Measurements from ENCODE around the gene ATAD1.
"Not testable (repeated sequence)": the region's sequence is repeated elsewhere in the genome, so short reads cannot be mapped to it uniquely, and the experiment has no call there.

ATAD1 gene

GRCh38 chr10:87753995-87754866 is 63.8 kb downstream of the ATAD1 start:
- no peak for DNase-seq (ENCODE audit: low read depth)

DNA sequence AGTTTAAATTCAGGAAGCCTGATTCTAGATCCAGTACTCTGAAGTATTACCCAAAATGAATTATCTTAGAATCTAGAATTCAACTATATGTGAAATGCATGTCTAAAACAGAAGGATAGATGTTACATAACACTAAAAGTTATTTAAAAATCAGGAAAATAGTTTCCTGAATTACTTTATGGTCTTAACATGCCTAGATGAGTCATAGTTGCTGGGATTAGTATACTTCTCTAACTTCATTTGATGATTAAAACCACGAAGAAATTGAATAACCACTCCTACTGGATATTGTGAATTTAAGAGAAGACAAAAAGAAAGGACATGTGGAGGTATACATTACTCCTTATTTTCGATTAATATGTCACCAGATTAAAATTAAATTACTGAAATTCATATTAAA is 65.5 kb downstream of the ATAD1 start:
- no peak for DNase-seq (ENCODE audit: low read depth)

DNA sequence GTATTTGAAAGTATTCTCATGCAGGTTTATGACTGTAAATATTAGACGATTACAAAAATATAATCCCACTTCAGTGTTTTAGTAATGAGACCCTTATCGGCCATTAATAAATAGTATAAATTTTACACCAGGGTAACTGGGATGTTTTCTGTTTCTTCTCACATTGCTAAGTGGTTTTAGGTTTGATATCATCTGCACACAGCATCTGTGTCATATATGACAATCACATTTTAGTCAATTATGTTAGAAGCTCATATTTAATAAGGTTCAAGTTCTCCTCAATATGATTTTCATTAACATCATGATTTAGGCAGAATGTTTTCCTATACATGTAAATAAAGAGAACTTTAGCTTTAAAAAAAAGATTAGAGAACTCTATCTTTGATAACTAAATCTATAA is 66.8 kb downstream of the ATAD1 start:
- no peak for DNase-seq (ENCODE audit: low read depth)

DNA sequence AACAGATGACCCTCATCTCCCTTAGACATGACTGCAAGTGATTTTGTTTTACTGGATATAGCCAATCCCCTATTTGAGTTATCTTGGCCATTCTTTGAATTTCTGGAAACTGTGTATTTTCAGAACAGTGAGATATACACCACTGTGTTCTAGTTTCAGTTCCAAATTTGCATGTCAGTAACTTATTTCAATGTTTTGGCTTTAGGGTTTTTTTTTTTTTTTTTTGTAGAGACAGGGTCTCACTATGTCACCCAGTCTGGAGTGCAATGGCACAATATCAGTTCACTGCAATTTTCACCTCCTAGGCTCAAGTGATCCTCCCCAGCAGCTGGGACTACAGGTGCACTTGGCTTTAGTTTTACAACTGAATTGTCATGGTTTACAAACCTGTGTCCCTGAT is 67.2 kb downstream of the ATAD1 start:
- DNase-seq (ENCODE audit: low read depth), result no peak

GRCh38 chr10:87750001-87750671 is 67.9 kb downstream of the ATAD1 start:
- DNase-seq (ENCODE audit: low read depth), result no peak

GRCh38 chr10:87748244-87748643 is 69.8 kb downstream of the ATAD1 start:
- not testable (repeated sequence) for DNase-seq (ENCODE audit: low read depth)

DNA sequence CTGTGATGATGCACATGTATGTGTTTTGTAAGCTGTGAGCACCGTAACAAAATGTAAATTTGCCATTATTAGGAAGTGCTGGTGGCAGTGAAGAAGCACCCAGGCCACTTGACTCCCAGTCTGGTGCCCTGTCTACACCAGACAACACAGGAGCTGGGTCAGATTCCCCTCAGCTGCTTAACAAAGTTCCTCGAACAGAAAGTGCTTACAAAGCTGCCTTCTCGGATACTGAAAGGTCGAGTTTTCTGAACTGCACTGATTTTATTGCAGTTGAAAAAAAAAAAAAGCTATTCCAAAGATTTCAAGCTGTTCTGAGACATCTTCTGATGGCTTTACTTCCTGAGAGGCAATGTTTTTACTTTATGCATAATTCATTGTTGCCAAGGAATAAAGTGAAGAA is 71.1 kb downstream of the ATAD1 start:
- DNase-seq (ENCODE audit: low read depth), result no peak

- no peak for DNase-seq (ENCODE audit: low read depth)
These were observed 73.4 kb downstream of the ATAD1 start for GRCh38 chr10:87744606-87745005.

DNA sequence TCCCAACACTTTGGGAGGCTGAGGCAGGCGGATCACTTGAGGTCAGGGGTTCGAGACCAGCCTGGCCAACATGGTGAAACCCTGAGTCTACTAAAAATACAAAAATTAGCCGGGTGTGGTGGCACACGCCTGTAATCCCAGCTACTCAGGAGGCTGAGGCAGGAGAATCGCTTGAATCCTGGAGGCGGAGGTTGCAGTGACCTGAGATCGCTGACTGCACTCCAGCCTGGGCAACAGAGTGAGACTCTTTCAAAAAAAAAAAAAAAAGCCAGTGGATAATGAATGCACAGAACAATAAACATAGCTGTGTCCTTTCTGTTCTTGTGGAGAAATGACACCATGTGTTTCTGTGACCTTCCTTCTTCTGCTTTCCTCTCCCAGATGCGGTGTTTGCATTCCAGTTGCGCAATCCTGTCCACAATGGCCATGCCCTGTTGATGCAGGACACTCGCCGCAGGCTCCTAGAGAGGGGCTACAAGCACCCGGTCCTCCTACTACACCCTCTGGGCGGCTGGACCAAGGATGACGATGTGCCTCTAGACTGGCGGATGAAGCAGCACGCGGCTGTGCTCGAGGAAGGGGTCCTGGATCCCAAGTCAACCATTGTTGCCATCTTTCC is 74.9 kb downstream of the ATAD1 start:
- DNase-seq (ENCODE audit: low read depth), result not testable (repeated sequence)

GRCh38 chr10:87740254-87740655 is 77.8 kb downstream of the ATAD1 start:
- no peak for DNase-seq (ENCODE audit: low read depth)

DNA sequence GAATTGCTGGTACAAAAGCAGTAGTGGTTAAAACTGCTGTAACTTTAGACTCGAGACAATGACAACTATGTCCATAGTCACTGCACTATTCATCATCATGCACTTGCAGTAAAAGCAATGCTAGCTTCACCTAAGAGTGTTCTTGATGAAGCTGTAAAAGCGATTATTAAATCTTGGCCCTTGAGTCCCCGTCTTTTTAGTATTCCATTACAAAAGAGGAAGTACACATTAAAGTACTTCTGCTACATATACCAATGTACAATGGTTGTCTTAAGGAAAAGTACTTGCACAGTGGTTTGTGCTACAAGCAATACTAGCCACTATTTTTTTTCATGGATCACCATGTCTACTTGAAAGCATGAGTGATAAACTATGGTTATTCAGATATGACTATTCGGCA is 78.3 kb downstream of the ATAD1 start:
- DNase-seq (ENCODE audit: low read depth), result no peak

DNA sequence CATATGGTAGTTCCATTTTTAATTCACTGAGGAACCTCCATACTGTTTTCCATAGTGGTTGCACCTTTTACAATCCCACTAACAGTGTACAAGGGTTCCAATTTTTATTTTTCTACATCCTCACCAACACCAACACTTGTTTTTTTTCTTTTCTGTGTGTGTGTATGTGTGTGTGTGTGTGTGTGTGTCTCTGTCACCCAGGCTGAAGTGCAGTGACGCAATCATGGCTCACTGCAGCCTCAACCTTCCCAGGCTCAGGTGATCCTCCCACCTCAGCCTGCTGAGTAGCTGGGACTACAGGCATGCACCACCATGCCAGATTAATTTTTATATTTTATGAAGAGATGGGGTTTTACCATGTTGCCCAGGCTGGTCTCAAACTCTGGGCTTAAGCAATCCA is 79.8 kb downstream of the ATAD1 start:
- DNase-seq (ENCODE audit: low read depth), result not testable (repeated sequence)

- DNase-seq (ENCODE audit: low read depth), result no peak
These were observed 82.8 kb downstream of the ATAD1 start for GRCh38 chr10:87734987-87735827.

DNA sequence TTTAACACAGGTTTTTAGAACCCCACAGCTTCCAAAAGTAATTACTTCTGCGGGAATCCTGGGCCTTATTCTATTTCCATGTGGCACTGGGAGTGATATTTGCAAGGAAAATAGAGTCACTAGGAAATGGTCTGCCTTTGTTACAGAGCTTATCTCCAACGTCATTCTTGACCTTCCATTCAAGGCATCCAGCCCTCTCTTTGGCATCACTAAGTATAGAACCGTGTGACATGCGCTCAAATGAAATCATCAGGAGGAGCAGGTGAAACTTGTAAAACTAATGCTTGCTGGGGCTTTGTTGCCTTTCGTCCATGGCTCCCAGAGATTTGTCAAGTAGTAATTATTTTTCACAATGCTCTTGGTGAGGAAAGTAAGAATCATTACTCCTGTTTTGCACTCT is 84.9 kb downstream of the ATAD1 start:
- no peak for DNase-seq (ENCODE audit: low read depth)

- no peak for DNase-seq (ENCODE audit: low read depth)
These were observed 88.1 kb downstream of the ATAD1 start for GRCh38 chr10:87729940-87730339.

GRCh38 chr10:87724789-87725188 is 93.2 kb downstream of the ATAD1 start:
- DNase-seq (ENCODE audit: low read depth), result no peak

- no peak for DNase-seq (ENCODE audit: low read depth)
These were observed 94.5 kb downstream of the ATAD1 start for GRCh38 chr10:87723500-87723899.

- no peak for DNase-seq (ENCODE audit: low read depth)
These were observed 95.3 kb downstream of the ATAD1 start for GRCh38 chr10:87722716-87723115.

DNA sequence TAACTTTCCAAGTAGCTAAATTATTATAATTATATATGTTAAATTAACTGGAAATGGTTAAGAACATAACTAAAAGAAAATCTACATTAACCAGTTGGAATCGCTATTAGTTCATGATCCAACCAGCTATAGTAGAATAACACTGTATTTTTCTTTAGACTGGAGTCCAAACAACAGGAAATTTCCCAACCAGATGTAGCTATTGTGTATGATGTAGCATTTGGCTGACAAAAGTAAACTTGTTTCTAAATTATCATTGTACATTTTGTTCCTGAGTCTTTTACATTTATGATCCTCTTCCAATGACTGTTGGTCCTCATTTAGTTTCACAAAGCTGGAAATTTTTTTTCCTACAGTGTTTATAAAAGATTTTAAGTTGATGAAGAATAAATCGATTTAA is 96.2 kb downstream of the ATAD1 start:
- DNase-seq (ENCODE audit: low read depth), result no peak

- no peak for DNase-seq (ENCODE audit: low read depth)
These were observed 97.4 kb downstream of the ATAD1 start for GRCh38 chr10:87720665-87721064.

DNA sequence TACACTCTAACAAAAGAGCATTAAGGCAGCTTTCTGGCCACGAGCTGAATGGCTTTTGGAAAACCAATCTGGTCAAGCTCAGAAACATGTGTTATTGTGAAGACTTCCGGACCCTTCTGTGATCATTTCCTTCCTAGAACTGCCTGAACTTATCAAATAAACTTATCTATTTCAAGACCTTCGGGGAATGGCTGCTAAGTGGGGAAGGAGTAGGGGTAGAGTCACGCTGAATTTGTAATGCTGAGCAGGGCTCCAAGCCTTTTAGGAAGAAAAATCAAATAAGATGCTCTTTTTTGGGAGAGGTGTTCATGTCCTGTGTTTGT is 101.7 kb downstream of the ATAD1 start:
- DNase-seq (ENCODE audit: low read depth), result no peak
